Breast epithelium (tissue), 4 donors: Measurements from ENCODE around the gene FNDC3B. TPM values are rescaled to one million over a fixed set of nuclear protein-coding genes. Genes with fewer than 3 reads are reported as not detected.

ENCODE experiments used
- DNase-seq, 2 donors: peaks; one replicate each; pipeline ENCODE4 v3.0.0-alpha.2; 2019; ENCODE audit warnings: low spot score in 2 of 2
- H3K27ac ChIP-seq, 2 donors: fragments of 200-600 bp; sonication (generic) in 1 of 2; one replicate each; pipeline ENCODE4 v1.5.1; 2016 to 2019; ENCODE audit warnings: mild to moderate bottlenecking in 1 of 2
- H3K27me3 ChIP-seq, 2 donors: fragments of 200-600 bp; sonication (generic) in 1 of 2; one replicate each; pipeline versions ENCODE4 v1.5.1 to v1.6.0; 2017 to 2019; ENCODE audit warnings: control low read depth in 1 of 2, mild to moderate bottlenecking in 1 of 2
- H3K36me3 ChIP-seq: fragments of 200-600 bp; one replicate; pipeline ENCODE4 v1.5.1; 2019
- H3K4me1 ChIP-seq, 2 donors: fragments of 200-600 bp; sonication (generic); one replicate each; pipeline ENCODE4 v1.5.1; 2016 to 2019; ENCODE audit warnings: control low read depth in 1 of 2
- H3K4me3 ChIP-seq, 3 donors: fragments of 200-600 bp; sonication (generic); 1 replicate in 2 of 3; 2 replicates in 1 of 3; pipeline ENCODE4 v1.5.1; 2016 to 2019; ENCODE audit warnings: mild to moderate bottlenecking in 3 of 3, moderate library complexity in 2 of 3
- H3K9me3 ChIP-seq, 2 donors: fragments of 200-600 bp; sonication (generic) in 1 of 2; one replicate each; pipeline ENCODE4 v1.5.1; 2016 to 2019; ENCODE audit warnings: control low read depth in 1 of 2
- CTCF ChIP-seq, 3 donors: fragments of 450-650 bp; IDR thresholded peaks; one replicate each; pipeline ENCODE4 v1.5.1; 2016 to 2017; ENCODE audit warnings: antibody characterized with exemption in 3 of 3, mild to moderate bottlenecking in 3 of 3, moderate library complexity in 3 of 3
- POLR2A ChIP-seq: fragments of 450-650 bp; IDR thresholded peaks from one replicate; pipeline ENCODE4 v1.6.1; 2016; ENCODE audit warnings: antibody characterized with exemption, mild to moderate bottlenecking, moderate library complexity
- POLR2AphosphoS5 ChIP-seq, 3 donors: sonication (generic); formaldehyde crosslinking; IDR thresholded peaks; one replicate each; pipeline ENCODE4 v1.6.1; 2017; ENCODE audit warnings: antibody characterized with exemption in 3 of 3
- intact Hi-C: fragments of 100-400 bp; cut with DNase I; formaldehyde crosslinking; loops from one replicate; pipeline ENCODE4 v1.15.1; 2023; ENCODE audit warnings: low total_unique reads
- total RNA-seq, 3 donors: library from RNA; depleted of rRNA; stranded (reverse); fragments of >200 nt; gene quantifications; one replicate each; pipeline ENCODE4 v1.1.0, GENCODE V29; 2016

FNDC3B gene
- total RNA-seq, 3 donors from 2014 or later: 131 to 172 (median 149) TPM

GRCh38 chr3:172177046-172177445 lies 137.7 kb downstream of the FNDC3B start:
- H3K27me3 ChIP-seq: no peaks in the 10 kb centered on the region
- no peaks in the 10 kb centered on the region for H3K36me3 ChIP-seq
- no peak for DNase-seq
- no peaks in the 10 kb centered on the region for H3K9me3 ChIP-seq
- H3K27ac ChIP-seq: no peak overlapping the region
- H3K4me3 ChIP-seq: no peak overlapping the region
- TF ChIP-seq CTCF (IDR thresholded peaks at IDR 0.05) (no peak), POLR2AphosphoS5 (IDR thresholded peaks at IDR 0.05) (no peak), POLR2A (no peak)
- intact Hi-C loops: no loop called here
- H3K4me1 ChIP-seq: peaks cover 0 to 5% of the 10 kb centered on the region in 2 donors

GRCh38 chr3:172177803-172178316 lies 138.5 kb downstream of the FNDC3B start:
- Histone ChIP-seq H3K27me3 (no peaks in the 10 kb centered on the region), H3K27ac (no peak overlapping the region), H3K36me3 (no peaks in the 10 kb centered on the region), H3K4me1 (peaks cover 0 to 7% of the 10 kb centered on the region in 2 donors), H3K9me3 (no peaks in the 10 kb centered on the region), H3K4me3 (no peak overlapping the region)
- DNase-seq: no peak
- TF ChIP-seq POLR2A: no peak
- no peak for TF ChIP-seq POLR2AphosphoS5 (IDR thresholded peaks at IDR 0.05)
- intact Hi-C loops: no loop called here

GRCh38 chr3:172179680-172180399 lies 140.5 kb downstream of the FNDC3B start:
- Histone ChIP-seq H3K27me3 (no peaks in the 10 kb centered on the region), H3K36me3 (no peaks in the 10 kb centered on the region), H3K9me3 (no peaks in the 10 kb centered on the region), H3K4me1 (peaks cover 0 to 7% of the 10 kb centered on the region in 2 donors), H3K4me3 (no peak overlapping the region), H3K27ac (no peak overlapping the region)
- no peak for DNase-seq
- TF ChIP-seq POLR2A (no peak), POLR2AphosphoS5 (IDR thresholded peaks at IDR 0.05) (no peak), CTCF (IDR thresholded peaks at IDR 0.05) (no peak)
- intact Hi-C loops: loop anchor here (2.0 kb wide), 1 partner anchor 47 kb away; no protein-coding TSS in a partner anchor

GRCh38 chr3:172180473-172180872 lies 141.1 kb downstream of the FNDC3B start:
- Histone ChIP-seq H3K9me3 (no peaks in the 10 kb centered on the region), H3K27me3 (no peaks in the 10 kb centered on the region), H3K4me1 (peaks cover 0 to 7% of the 10 kb centered on the region in 2 donors), H3K27ac (no peak overlapping the region), H3K4me3 (no peak overlapping the region), H3K36me3 (no peaks in the 10 kb centered on the region)
- no peak for DNase-seq
- intact Hi-C loops: loop anchor here (2.0 kb wide), 1 partner anchor 46 kb away; no protein-coding TSS in a partner anchor
- no peak for TF ChIP-seq POLR2AphosphoS5 (IDR thresholded peaks at IDR 0.05)
- no peak for TF ChIP-seq CTCF (IDR thresholded peaks at IDR 0.05)
- TF ChIP-seq POLR2A: no peak

- intact Hi-C loops: loop anchor here (2.0 kb wide), 1 partner anchor 45 kb away; no protein-coding TSS in a partner anchor
- no peak for DNase-seq
- H3K36me3 ChIP-seq: no peaks in the 10 kb centered on the region
- H3K27me3 ChIP-seq: no peaks in the 10 kb centered on the region
- H3K4me3 ChIP-seq: no peak overlapping the region
- H3K4me1 ChIP-seq: peaks cover 0 to 7% of the 10 kb centered on the region in 2 donors
- H3K27ac ChIP-seq: peak overlapping the region; percentile 21 to 41
- no peak for TF ChIP-seq CTCF (IDR thresholded peaks at IDR 0.05)
- no peak for TF ChIP-seq POLR2AphosphoS5 (IDR thresholded peaks at IDR 0.05)
- TF ChIP-seq POLR2A: no peak
- no peaks in the 10 kb centered on the region for H3K9me3 ChIP-seq
Measured at GRCh38 chr3:172181932-172182586, 142.7 kb downstream of the FNDC3B start.
